NCI-H82 treated with DMSO at 0.1 percent for 48 hours (cell line): ENCODE measurements around the gene IFIT1B.
"Not testable (repeated sequence)": the region's sequence is repeated elsewhere in the genome, so short reads cannot be mapped to it uniquely, and the experiment has no call there.

Source experiments
- DNase-seq: peaks from one replicate; lab custom pipeline; 2025; ENCODE audit not compliant: unreplicated experiment; lab: John Stamatoyannopoulos, UW

The IFIT1B gene

DNA sequence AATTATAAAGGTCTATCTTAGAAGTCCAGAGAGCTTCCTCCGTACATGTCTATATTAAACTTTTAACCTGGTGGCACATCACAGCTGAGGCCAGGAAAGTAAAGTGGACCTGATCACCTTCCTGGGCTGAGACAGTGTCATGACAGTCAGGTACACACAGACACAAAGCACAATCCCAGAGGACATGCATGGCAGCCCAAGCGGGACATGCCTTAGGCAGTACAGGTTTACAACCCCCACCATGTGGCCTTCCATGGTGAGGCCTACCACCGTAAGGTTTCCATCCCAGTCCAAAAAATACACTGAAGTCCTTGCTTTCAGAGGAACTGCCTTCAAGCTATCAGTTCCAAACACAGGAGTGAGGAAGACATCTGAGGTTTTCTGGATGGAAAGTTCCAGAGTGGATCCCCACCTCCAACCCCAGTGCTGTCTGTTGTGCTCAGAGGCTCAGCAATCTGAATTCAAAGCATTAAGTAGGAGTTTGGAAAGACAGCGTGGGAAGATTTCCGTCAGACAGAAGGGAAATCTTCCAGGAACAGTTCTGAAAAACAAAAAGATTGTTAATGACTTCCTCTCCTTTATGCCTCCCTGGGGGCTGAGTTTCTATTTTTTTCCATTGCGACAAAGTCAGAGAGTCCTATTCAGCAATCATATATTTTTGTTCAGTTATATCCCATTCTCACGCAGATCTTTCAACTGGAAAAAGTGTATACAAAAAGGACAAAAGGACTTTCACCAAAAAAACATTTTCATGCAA, 30.0 kb upstream of the IFIT1B start:
- DNase-seq: no peak

DNA sequence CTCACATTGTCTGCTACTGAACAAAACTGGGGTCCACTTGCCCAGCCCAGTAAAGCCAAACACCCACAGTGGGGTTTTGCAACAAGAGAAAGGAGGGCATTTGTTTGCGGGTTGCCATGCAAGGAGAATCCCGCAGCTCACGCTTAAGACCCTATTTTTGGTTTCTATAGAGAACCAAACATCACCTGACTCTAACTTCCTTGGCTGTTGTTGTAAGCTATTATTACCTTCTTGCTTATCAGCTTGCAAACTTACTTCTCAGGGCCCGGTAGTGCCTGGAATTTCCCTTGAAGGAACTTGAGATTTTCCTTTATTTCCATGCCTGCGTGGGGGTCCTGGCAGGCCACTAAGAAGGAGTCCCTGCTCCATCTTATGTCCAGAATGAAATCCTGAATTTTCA, 29.4 kb upstream of the IFIT1B start:
- DNase-seq: no peak

DNA sequence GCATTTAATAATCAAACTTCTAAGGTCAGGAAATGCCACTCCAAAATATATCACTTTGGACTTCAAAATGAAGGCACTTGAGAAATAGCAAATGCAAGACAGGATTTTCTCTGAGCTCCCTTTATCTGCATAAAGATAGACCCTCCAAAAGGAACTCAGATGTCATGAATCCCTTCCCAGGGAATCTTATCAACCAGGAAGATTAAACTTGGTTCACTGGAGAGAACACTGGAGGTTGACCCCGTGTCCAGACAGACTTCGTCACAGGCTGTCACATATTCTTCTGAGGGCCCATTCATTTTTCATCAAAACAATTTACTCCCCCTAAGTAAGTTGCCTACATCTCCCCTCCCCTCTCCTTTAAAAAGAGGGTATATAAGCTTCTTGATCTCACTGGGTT, 28.9 kb upstream of the IFIT1B start:
- DNase-seq: no peak

DNA sequence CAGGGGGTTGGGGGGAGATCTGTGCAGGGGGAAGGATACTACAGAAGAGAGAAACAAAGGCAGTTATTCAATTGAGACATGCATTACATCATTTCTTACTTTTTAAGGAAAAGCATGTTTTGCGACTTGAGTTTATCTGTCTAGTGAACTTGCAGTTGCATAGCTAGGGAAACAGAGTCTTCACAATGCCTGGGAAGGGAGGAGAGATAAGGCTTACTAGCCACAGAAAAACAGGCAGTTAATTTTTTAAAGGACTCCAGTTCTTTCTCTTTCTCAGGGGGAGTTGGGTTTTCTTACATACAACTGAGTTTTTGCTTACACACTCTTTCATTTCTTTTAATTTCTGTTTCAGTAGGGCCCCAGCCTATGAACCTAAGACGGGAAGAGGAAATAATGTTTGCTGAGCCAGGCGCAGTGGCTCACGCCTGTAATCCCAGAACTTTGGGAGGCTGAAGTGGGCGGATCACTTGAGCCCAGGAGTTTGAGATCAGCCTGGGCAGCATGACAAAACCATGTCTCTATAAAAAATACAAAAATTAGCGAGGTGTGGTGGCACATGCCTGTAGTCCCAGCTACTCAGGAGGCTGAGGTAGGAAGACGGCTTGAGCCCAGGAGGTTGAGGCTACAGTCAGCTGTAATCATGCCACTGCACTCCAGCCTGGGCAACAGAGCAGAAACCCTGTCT, 27.1 kb upstream of the IFIT1B start:
- not testable (repeated sequence) for DNase-seq

DNA sequence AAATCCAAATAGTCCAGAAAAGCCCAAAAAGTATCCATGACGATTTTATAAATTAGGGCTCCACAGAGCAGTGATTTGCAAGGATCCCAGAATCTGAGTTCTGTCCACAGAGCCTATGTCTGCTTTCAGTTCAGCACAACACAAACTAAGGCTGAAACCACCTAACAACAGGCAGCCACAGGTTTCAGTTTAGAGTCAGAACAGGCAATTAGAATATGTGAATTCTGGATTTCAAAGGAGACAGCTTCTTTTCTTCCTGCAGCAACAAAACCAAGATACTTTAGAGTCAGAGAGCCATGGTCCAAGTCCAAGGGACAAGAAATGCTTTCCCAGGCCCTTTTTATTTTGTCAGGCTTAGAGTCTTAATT, 26.5 kb upstream of the IFIT1B start:
- no peak for DNase-seq

DNA sequence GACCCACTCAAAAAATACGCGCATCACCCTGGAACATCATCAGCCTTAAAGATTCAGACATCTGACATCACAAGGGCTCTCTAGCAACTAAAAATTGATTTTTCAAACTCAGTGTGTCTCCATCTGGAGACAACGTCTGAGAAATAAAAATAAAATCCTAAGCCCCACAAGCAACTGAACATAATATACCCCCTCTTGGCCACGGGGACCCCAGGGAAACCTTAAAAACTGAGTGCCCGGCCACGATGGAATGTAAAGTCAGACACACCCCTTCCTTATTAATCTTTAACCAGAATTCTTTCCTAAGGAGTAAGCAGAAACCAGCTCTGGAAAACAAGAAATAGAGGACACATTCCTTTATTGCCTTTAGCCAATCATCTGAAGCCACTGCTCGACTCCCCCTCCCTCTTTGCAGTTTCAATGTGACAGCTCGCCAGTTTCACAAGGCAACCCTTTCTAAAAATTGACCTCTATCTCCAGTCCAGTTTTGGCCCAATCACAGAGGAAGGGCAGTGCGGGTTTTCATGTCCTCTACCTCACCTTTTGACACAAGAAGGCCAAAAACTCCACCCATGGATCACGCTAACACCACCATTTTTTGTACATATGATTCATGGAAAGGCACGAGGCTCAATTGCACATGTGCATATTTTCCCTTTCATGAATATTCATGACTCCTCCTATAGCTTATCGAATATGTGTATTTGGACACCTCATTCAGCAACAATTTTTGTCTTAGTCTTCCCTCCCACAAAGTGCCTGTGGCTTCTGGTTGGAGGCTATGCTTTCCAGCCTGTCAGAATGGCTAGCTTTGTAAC, 25.9 kb upstream of the IFIT1B start:
- no peak for DNase-seq

DNA sequence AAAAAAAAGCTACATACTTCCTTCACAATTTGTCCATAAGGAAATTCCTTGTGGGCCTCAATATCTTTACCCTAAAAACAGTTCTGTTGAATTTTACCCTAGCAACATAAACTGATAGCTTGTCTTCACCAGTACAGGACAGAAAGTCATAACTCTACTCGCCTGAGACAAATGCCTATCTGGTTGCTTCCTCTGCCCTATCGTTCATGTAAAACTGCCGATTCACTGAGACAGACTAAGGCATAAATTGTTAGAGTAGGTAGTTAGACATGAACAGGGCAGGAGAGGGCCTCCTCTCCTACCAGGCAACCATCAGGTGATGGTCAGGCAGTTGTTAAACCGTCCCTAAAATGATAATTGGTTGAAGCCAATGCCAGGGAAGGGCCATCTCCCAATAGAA, 25.1 kb upstream of the IFIT1B start:
- no peak for DNase-seq

DNA sequence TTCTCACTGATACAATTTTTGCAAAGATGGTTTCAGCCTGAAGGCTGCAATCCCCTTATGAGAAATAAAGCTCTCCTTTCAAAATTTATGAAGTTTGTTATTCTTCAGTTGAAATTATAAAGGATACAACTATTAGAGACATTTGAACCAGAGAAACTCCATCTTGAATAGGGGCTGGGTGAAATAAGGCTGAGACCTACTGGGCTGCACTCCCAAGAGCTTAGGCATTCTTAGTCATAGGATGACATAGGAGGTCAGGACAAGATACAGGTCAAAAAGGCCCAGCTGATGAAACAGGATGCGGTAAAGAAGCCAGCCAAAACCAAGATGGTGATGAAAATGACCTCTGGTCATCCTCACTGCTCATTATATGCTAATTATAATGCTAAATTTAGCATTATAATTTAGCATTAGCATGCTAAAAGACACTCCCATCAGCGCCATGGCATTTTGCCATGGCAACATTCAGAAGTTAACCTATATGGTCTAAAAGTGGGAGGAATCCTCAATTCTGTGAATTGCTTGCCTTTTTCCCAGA, 22.4 kb upstream of the IFIT1B start:
- DNase-seq: no peak

DNA sequence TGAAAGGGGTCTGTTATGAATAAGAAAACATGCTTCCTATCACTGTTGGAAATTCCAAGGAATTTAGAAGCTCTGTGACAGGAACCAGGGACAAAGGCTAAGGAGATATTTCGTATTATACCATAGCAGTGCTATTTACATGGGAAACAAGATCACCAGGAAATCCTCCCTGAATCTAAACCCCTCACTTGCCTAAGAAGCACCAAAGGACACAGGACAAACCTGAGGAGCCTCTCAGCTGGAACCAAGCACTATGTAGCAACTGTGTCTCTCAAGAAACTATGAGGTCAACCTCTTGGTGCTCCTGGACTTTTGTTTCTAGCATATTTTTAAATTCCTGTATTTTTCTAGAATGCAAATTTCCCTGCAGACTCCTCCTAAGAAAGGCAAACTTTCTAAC, 20.8 kb upstream of the IFIT1B start:
- no peak for DNase-seq

DNA sequence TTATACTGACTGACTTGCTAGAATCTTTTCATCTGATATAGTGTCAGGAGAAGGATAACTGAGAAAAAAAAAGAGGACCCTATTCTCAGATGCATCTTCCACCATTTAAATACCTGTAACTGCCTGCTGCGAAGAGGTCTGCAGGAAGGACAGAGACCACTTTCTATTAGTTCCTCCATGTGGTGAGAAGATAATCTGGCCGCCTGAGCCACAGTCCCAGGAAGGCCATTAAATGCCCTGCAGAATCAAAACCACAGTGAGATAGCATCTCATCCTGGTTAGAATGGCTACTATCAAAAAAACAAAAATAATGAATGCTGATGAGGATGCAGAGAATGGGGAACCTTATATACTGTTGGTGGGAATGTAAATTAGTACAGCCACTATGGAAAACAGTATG, 19.9 kb upstream of the IFIT1B start:
- DNase-seq: no peak

DNA sequence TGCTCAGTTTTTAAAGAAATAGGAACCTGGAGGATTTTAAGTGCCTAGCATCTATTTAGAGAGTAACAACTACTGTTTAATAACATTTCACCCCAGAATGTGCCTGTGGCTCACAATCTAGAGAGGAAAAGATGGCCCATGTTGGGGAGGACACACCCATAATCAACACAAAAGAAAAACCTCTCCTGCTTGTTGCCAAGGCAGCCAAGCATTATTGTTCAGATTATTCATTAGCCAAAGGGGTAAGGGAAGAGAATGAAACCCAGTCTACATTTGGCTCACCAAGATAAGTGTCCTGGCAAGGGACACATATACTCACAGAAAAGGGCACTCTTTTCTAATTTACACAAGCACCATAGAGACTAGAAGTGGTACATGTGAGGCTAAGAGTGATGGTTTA, 17.7 kb upstream of the IFIT1B start:
- DNase-seq: no peak

DNA sequence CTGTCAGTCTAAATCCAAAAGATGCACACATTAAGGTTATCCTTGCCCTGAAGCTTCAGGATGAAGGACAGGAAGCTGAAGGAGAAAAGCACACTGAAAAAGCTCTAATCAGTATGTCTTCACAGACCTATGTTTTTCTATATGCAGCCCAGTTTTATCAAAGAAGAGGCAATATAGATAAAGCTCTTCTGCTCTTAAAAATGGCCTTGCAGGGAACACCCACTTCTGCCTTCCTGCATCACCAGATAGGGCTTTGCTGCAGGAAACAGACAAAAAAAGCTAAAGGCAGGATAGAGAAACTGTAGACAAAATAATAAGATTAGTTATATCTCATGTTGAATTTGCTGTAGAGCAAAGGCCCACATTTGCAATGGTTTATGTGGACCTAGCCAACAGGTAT, 14.9 kb upstream of the IFIT1B start:
- DNase-seq: no peak

DNA sequence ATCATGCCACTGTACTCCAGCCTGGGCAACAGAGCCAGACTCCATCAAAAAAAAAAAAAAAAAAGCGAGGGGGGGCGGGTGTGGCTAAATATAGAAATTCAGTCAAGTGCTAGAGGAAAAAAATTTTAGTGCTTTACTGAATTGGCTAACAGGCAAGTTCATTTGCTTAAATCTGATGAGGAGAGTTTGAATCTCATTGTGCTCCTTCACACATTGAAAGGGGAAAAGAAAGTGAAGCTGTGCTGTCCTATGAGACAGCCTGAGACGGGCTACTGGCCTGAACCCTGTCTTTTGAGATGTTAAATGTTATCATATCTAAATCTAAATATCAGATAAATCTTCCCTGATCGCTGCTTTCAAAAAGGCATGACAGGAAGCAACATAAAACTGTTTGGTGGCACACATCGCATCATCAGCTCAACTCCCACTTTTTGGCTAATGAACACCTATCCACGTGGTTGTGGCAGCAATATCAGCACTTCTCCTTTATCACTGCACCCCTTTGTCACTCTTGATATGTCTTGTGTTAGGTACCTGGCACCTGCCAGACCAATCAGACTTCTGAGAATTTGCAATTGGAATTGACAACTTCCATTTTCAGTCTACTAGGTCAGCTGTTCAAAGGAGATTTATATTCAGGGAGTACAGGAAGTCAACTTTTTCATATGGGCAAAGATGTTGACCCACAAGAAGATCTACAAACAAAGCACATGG, 14.0 kb upstream of the IFIT1B start:
- DNase-seq: no peak

DNA sequence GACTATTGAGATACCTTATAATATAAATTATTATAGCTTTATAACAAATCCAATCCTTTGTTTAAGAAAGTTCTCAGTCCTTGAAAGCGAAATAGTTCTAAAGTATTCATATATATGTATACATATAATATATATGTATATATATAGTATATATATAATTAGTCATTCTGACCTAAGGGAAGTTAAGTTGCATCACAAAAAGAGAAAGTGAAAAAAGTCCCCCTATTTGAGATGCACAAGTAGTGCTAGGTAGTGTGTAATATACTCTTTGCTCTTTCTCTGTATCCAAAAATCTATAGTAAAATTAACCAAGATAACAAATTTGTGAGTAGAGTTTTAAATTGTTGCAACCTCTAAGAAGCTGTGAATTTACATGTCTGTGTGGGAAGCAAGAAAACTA, 13.3 kb upstream of the IFIT1B start:
- DNase-seq: no peak

DNA sequence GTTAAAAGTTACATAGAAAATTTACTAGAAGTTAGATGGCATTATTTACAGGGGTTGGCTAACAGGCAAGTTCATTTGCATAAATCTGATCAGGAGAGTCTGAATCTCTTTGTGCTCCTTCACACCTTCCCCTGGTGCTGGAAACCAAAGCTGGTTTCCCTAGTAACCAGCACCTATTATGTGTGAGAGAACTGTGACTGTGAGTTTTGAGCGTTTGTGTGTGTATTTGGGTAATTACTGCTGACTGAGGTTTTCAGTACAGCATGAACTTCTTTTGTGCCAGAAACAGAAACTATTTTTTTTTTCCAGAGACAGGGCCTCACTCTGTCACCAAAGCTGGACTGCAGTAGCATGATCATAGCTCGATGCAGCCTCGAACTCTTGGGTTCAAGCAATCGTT, 10.3 kb upstream of the IFIT1B start:
- DNase-seq: no peak

DNA sequence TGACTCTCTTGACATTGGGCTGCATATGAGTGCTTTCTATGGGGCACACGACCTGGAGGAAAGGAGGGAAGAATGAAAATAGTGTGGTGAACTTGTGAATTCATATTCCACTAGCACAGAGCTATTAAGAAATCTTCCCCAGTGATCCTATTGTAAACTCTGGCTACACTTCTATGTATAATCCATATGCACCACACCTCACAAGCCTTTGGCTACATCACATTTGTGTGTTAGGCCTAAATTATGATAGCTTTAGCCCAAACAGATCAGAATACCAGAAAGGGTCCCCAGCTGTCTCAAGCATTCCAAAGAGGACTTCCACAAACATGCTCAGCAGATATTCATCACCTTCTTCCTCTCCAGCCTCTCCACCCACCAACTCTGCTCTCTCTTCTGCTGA, 9.7 kb upstream of the IFIT1B start:
- no peak for DNase-seq

DNA sequence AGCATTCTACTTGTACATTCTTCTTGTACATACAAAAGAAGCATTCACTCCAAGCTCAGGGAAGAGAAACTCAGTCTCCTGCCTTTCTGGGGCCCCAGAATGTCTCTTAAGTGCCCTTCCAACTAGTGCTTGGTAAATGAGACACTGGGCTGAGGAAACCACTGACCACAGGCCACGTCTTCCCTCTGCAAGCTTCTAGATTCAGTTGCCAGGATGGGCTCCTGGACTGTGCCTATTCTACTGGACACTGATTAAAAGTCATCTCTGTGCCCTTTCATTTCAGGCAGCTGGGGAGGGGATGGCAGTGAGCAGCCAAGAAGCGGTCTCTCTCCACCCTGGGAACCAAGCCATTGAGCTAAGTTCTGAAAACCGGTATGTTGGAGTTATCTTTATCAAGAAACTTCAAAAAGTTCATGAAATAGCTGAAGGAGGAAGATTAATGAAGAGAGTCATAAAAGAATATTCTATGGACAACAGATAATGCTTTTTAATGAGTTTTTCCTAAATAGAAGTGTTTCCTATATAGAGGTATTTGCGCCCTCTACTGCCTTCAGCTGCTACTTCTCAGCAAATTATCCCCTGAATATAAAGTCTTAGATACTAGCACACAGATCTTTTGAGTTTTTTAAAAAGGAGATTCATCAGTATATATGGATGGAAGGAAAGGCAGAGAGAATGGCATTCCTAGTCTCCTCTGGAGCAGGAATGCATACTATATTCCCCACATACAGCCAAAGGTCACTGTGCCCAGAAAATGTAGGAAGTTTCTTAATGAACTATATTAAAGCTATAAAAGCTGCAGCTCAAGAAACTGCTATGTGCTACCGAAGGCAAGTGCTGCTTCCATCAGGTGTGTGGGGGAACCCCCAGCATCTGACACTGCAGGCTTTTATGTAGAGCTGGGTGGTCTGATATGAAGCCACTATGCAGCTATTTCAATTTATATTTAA, 8.4 kb upstream of the IFIT1B start:
- no peak for DNase-seq

DNA sequence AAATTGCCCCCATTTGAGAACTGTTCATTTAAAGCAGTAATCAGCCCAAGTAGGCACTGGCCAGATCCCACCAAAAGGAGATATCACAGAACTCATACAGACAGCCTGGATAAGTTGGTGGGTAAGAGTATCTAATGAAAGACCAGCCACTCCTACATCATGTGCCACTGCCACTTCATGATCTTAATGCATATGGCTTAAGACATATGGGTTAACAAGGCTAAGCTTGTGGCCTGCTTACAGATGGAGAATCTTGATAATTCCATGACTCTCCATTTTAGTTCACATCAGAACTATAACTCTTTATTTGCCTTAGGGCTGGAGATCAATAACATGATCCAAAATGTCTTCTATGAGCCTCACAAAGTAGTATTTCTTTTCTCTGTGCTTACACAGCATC, 6.8 kb upstream of the IFIT1B start:
- DNase-seq: no peak

DNA sequence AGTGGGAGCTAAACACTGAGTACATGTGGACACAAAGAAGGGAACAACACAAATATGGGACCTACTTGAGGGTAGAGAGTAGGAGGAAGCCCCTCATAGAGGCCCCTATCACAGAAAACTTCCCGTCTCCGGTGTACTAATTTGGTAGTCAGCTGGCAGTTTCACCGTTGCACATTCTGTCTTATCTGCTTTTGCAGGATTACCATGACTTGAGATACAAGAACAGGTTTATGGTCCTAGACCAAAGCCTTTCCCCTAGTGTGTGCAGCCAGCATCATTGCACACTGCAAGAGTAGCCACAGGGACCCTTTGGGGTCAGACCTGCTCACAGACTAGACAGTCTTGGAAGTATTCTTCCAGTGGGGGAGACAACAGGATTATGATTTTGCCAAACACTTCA, 5.9 kb upstream of the IFIT1B start:
- no peak for DNase-seq
